ENCODE measurements around the gene KRTAP10-4. TPM values are rescaled to one million over a fixed set of nuclear protein-coding genes. Genes with fewer than 3 reads are reported as not detected.
"Not testable (repeated sequence)": the region's sequence is repeated elsewhere in the genome, so short reads cannot be mapped to it uniquely, and the experiment has no call there.

KRTAP10-4 gene
- total RNA-seq (2014; rRNA removed; shearing (Covaris generic)): not detected in 2 replicates

- not testable (repeated sequence) for DNase-seq (ENCODE audit: low read depth)
Observed at GRCh38 chr21:44573630-44574456, at the start of gene KRTAP10-4. TSS of gene KRTAP10-4 (plus strand) at chr21:44573729. CDS start at chr21:44573759, 30 bp downstream.

GRCh38 chr21:44524414-44525371, 48.8 kb upstream of the KRTAP10-4 start:
- no peak for DNase-seq (ENCODE audit: low read depth)

- DNase-seq (ENCODE audit: low read depth): no peak
Observed at GRCh38 chr21:44525391-44526095, 48.0 kb upstream of the KRTAP10-4 start.

GRCh38 chr21:44526096-44526997, 47.2 kb upstream of the KRTAP10-4 start:
- DNase-seq (ENCODE audit: low read depth): no peak

- no peak for DNase-seq (ENCODE audit: low read depth)
Observed at GRCh38 chr21:44527156-44527982, 46.2 kb upstream of the KRTAP10-4 start.

- DNase-seq (ENCODE audit: low read depth): no peak
Observed at GRCh38 chr21:44527983-44528633, 45.4 kb upstream of the KRTAP10-4 start.

GRCh38 chr21:44528634-44528995, 44.9 kb upstream of the KRTAP10-4 start:
- DNase-seq (ENCODE audit: low read depth): no peak

- DNase-seq (ENCODE audit: low read depth): no peak
Observed at GRCh38 chr21:44529011-44529421, 44.5 kb upstream of the KRTAP10-4 start.

GRCh38 chr21:44529503-44530125, 43.9 kb upstream of the KRTAP10-4 start:
- DNase-seq (ENCODE audit: low read depth): no peak

- no peak for DNase-seq (ENCODE audit: low read depth)
Observed at GRCh38 chr21:44530221-44530902, 43.2 kb upstream of the KRTAP10-4 start.

- DNase-seq (ENCODE audit: low read depth): no peak
Observed at GRCh38 chr21:44530903-44531605, 42.5 kb upstream of the KRTAP10-4 start.

- DNase-seq (ENCODE audit: low read depth): no peak
Observed at GRCh38 chr21:44531606-44532564, 41.6 kb upstream of the KRTAP10-4 start.

GRCh38 chr21:44532712-44533111, 40.8 kb upstream of the KRTAP10-4 start:
- no peak for DNase-seq (ENCODE audit: low read depth)

GRCh38 chr21:44533121-44533890, 40.2 kb upstream of the KRTAP10-4 start:
- no peak for DNase-seq (ENCODE audit: low read depth)

GRCh38 chr21:44533891-44534627, 39.5 kb upstream of the KRTAP10-4 start:
- DNase-seq (ENCODE audit: low read depth): no peak

Data from M059J (cell line).